Measurements from ENCODE around the gene CD40. TPM values are rescaled to one million over a fixed set of nuclear protein-coding genes. Genes with fewer than 3 reads are reported as not detected.
"Not testable (repeated sequence)": the region's sequence is repeated elsewhere in the genome, so short reads cannot be mapped to it uniquely, and the experiment has no call there.

Gene CD40
- total RNA-seq, 1 donor, result 0.45 TPM

- TF ChIP-seq CTCF (IDR thresholded peaks at IDR 0.05; ENCODE audit: insufficient read depth, low read length), result no peak
- peak; percentile 63 for DNase-seq (ENCODE audit: low read depth)
- no peak overlapping the region for H3K4me3 ChIP-seq (ENCODE audit: low read depth, low read length)
Observed at GRCh38 chr20:46085179-46085851, 32.8 kb upstream of the CD40 start.

DNA sequence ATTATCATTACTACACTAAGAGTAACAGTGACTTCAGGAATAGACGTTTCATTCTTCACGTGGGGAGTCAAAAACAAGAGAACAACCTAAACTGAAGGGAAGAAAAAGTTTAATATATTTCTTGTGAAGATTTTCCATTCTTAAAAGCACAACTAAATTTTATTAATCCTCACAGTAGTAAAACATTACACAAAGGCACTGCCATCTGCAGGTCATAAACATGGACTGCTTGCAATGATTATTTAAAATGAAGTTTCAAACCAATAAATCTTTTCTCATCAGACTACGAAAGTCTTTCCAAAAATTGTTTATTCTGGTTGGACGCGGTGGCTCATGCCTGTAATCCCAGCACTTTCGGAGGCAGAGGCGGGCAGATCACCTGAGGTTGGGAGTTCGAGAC lies 31.0 kb upstream of the CD40 start:
- DNase-seq (ENCODE audit: low read depth), result peak; percentile 52
- TF ChIP-seq CTCF (IDR thresholded peaks at IDR 0.05; ENCODE audit: insufficient read depth, low read length), result peak; percentile 50
- H3K4me3 ChIP-seq (ENCODE audit: low read depth, low read length), result no peak overlapping the region

- peak overlapping the region; percentile 90 for H3K4me3 ChIP-seq (ENCODE audit: low read depth, low read length)
- DNase-seq (ENCODE audit: low read depth), result peak; percentile 31
- no peak for TF ChIP-seq CTCF (IDR thresholded peaks at IDR 0.05; ENCODE audit: insufficient read depth, low read length)
Observed at GRCh38 chr20:46088409-46089166, 29.5 kb upstream of the CD40 start.

GRCh38 chr20:46089167-46089416 lies 29.0 kb upstream of the CD40 start:
- peak overlapping the region; percentile 90 for H3K4me3 ChIP-seq (ENCODE audit: low read depth, low read length)
- TF ChIP-seq CTCF (IDR thresholded peaks at IDR 0.05; ENCODE audit: insufficient read depth, low read length), result no peak
- DNase-seq (ENCODE audit: low read depth), result no peak

DNA sequence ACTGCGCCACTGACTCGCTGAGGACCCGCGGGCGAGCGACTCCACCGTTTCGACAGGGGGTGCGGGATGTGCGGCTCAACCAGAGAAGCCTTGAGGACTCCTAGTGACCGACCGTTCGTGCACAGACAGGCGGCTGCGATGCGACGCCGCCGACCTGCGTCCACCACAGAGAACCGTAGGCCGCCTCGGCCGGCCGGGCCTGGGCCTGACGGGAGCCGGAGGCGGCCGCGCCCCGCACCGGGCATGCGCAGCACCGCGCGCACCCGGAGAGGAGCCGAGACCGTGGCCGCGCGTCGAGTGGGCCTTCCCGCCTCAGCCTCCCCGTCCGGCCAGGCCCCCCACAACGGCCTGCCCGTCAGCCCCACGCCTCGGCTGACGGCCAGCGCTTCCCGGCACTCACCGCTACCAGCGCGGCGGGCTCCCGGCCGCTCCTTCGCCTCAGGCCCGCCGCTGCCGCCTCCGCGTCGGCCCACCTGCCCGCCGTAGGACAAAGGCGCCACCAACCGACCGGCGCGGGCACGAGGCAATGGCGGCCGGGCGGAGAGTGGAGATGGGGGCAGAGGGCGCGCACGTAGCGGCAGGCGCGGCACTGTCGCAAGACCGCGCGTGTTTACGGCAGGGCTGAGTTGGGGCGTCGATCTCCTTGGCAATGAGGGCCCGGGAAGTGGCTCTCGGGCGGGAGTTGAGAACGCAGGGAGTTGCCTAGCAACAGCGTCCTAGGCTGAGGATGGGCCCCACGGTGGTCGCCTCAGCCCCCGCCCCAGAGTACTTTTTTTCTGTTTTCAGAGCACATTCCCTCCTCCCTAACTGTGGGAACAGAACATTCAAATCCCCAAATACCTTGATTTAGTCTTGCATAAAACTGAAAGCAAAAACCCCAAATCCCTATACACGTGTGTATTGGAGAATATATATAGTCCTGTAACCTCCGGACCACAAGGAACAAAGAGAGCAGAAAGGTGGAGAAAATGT lies 28.4 kb upstream of the CD40 start, which contains the start of gene NCOA5:
NCOA5 (minus strand) TSS at position 546 of the 972 bp plus-strand sequence. CDS start 10,538 bp downstream, outside the sequence.
- no peak for TF ChIP-seq CTCF (IDR thresholded peaks at IDR 0.05; ENCODE audit: insufficient read depth, low read length)
- peak within 1 kb of the TSS; percentile 90 for H3K4me3 ChIP-seq (ENCODE audit: low read depth, low read length)
- DNase-seq (ENCODE audit: low read depth), result peak; percentile 94

- H3K4me3 ChIP-seq (ENCODE audit: low read depth, low read length); DNase-seq (ENCODE audit: low read depth): not testable (repeated sequence)
Observed at GRCh38 chr20:46091622-46092535, 26.2 kb upstream of the CD40 start.
